ENCODE results near the gene MARCKS. TPM values are rescaled to one million over a fixed set of nuclear protein-coding genes. Genes with fewer than 3 reads are reported as not detected.

Gene MARCKS
- total RNA-seq, 1 experiment from 2014 or later = 93.2 TPM

DNA sequence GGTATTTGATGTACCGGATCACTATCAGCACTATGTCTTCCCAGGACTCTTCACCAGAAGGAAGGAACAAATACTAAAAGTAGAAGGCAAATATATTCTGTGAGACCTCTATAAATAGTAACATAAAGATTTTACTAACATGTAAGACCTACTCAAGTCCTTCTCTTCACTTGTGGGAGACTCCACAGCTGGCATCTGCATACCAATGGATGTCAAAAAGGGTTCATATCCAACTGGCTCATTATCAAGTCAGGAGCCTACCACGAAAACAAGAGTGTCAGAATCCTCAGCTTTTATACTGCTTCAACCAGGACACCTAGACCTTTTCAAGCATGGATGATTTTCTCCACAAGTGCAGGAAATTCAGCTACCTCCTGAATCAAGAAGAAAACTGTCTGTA, 20.0 kb upstream of the MARCKS start:
- no peaks in the 10 kb centered on the region for H3K79me2 ChIP-seq (ENCODE audit: low read depth)
- no peaks in the 10 kb centered on the region for H3K36me3 ChIP-seq (ENCODE audit: low read depth)
- peak overlapping the region; percentile 25; the same call in 1 of the 2 replicates for H2AFZ ChIP-seq
- ChIA-PET POLR2A (ENCODE audit: unreplicated experiment) (no interaction called here), CTCF (no interaction called here)
- H4K20me1 ChIP-seq (ENCODE audit: insufficient read depth) = no peaks in the 10 kb centered on the region
- BruUV-seq (replicated peaks) = no TSS peak
- no peak overlapping the region for H3K4me3 ChIP-seq
- intact Hi-C loops (cut with micrococcal nuclease; ENCODE audit: unreplicated experiment) = no loop called here
- no peaks in the 10 kb centered on the region for H3K9me2 ChIP-seq (ENCODE audit: insufficient read depth)
- no peaks in the 10 kb centered on the region for H3K27me3 ChIP-seq (ENCODE audit: insufficient read depth, low read depth)
- no peak for DNase-seq
- TF ChIP-seq, protein P1, sequence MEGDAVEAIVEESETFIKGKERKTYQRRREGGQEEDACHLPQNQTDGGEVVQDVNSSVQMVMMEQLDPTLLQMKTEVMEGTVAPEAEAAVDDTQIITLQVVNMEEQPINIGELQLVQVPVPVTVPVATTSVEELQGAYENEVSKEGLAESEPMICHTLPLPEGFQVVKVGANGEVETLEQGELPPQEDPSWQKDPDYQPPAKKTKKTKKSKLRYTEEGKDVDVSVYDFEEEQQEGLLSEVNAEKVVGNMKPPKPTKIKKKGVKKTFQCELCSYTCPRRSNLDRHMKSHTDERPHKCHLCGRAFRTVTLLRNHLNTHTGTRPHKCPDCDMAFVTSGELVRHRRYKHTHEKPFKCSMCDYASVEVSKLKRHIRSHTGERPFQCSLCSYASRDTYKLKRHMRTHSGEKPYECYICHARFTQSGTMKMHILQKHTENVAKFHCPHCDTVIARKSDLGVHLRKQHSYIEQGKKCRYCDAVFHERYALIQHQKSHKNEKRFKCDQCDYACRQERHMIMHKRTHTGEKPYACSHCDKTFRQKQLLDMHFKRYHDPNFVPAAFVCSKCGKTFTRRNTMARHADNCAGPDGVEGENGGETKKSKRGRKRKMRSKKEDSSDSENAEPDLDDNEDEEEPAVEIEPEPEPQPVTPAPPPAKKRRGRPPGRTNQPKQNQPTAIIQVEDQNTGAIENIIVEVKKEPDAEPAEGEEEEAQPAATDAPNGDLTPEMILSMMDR (conservative IDR thresholded peaks at IDR 0.05) = no peak
- TF ChIP-seq EZH2 (IDR thresholded peaks at IDR 0.05; ENCODE audit: low read depth) = no peak
- no peaks in the 10 kb centered on the region for H3F3A ChIP-seq (ENCODE audit: insufficient read depth, low read depth)
- H3K4me2 ChIP-seq = no peak overlapping the region
- 0 out of 2 replicates have a peak, but pooled peaks cover 5% of the 10 kb centered on the region for H3K9me3 ChIP-seq (ENCODE audit: insufficient read depth, low read depth)
- H3K4me1 ChIP-seq (replicated peaks; ENCODE audit: insufficient read depth) = peaks cover 12% of the 10 kb centered on the region
- no peak overlapping the region for H3K27ac ChIP-seq

DNA sequence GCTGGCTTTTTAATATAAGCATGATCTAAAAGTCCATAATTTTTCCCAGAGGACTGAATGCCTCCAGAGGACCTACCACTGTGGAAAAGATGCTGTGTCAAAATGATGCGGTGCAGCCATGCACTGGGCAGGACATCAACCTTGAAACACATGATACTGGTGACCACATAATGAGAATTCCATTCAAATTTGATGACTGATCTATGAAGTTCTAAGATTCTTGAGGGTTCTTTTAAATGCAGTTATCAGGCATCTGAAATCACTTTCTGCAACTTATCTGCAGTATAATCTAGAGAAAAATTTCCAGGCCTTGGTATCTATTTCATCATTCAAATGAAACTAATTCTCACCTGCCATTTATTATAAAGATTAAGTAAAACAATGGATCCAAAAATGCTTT, 15.0 kb upstream of the MARCKS start:
- peaks cover 7% of the 10 kb centered on the region; the same call in 1 of the 2 replicates for H3K4me1 ChIP-seq (replicated peaks; ENCODE audit: insufficient read depth)
- H3K27me3 ChIP-seq (ENCODE audit: insufficient read depth, low read depth) = no peaks in the 10 kb centered on the region
- no TSS peak for BruUV-seq (replicated peaks)
- no peaks in the 10 kb centered on the region for H3F3A ChIP-seq (ENCODE audit: insufficient read depth, low read depth)
- peak in 1 of 2 experiments; percentile 49 for DNase-seq
- H2AFZ ChIP-seq = no peak overlapping the region
- no peak overlapping the region for H3K4me2 ChIP-seq
- no peaks in the 10 kb centered on the region for H3K9me2 ChIP-seq (ENCODE audit: insufficient read depth)
- POLR2A ChIA-PET (ENCODE audit: unreplicated experiment) = no interaction called here
- H3K9me3 ChIP-seq (ENCODE audit: insufficient read depth, low read depth) = 0 out of 2 replicates have a peak, but pooled peaks cover 5% of the 10 kb centered on the region
- no peak overlapping the region for H3K4me3 ChIP-seq
- no peaks in the 10 kb centered on the region for H3K36me3 ChIP-seq (ENCODE audit: low read depth)
- CTCF ChIA-PET = no interaction called here
- peak overlapping the region; percentile 34 for H3K27ac ChIP-seq
- TF ChIP-seq, protein P1 (conservative IDR thresholded peaks at IDR 0.05) = no peak
- no peak for TF ChIP-seq EZH2 (IDR thresholded peaks at IDR 0.05; ENCODE audit: low read depth)
- intact Hi-C loops (cut with micrococcal nuclease; ENCODE audit: unreplicated experiment) = no loop called here
- no peaks in the 10 kb centered on the region for H3K79me2 ChIP-seq (ENCODE audit: low read depth)
- H4K20me1 ChIP-seq (ENCODE audit: insufficient read depth) = no peaks in the 10 kb centered on the region

DNA sequence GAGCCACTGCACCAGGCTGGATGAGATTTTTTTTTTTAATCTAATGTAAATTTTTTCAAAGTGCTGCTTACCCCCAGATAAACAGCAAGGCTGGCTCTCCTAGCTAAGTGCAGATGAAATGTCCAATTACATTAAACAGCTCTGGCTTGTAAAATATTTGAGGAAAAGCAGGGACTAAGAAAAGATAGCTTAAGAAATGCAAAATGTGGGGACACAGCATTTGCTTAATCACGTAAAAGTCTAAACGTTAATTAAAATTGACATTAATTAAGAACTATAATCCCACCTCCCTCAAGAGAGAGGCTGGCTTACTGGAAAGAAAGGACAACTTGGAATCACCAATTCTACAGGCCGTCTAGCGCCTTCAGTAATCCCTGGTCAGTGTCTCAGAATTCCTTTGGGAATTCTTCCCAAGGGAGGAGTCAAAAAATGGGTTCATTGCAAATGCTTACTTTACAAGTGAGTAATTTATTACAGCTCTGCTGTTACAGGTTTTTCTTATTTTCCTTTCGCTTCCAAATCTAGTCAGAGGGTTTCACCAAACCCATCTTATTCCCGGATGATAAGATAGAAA, 13.6 kb upstream of the MARCKS start:
- CTCF ChIA-PET = no interaction called here
- Histone ChIP-seq H3K27me3 (ENCODE audit: insufficient read depth, low read depth) (no peaks in the 10 kb centered on the region), H3K4me3 (no peak overlapping the region), H3K4me1 (replicated peaks; ENCODE audit: insufficient read depth) (peaks cover 7% of the 10 kb centered on the region; the same call in 1 of the 2 replicates), H3F3A (ENCODE audit: insufficient read depth, low read depth) (no peaks in the 10 kb centered on the region), H2AFZ (no peak overlapping the region), H3K4me2 (no peak overlapping the region), H3K79me2 (ENCODE audit: low read depth) (no peaks in the 10 kb centered on the region), H4K20me1 (ENCODE audit: insufficient read depth) (no peaks in the 10 kb centered on the region), H3K36me3 (ENCODE audit: low read depth) (no peaks in the 10 kb centered on the region), H3K9me3 (ENCODE audit: insufficient read depth, low read depth) (no peaks in the 10 kb centered on the region), H3K9me2 (ENCODE audit: insufficient read depth) (no peaks in the 10 kb centered on the region), H3K27ac (no peak overlapping the region)
- no peak for DNase-seq
- intact Hi-C loops (cut with micrococcal nuclease; ENCODE audit: unreplicated experiment) = no loop called here
- TF ChIP-seq EZH2 (IDR thresholded peaks at IDR 0.05; ENCODE audit: low read depth) = no peak
- TF ChIP-seq, protein P1 (conservative IDR thresholded peaks at IDR 0.05) = no peak
- BruUV-seq (replicated peaks) = no TSS peak
- POLR2A ChIA-PET (ENCODE audit: unreplicated experiment) = interaction anchor here (0.7 kb wide), 1 partner anchor 1560 kb away, joined by 7 read pairs; no protein-coding TSS in a partner anchor
